GM10266 (cell line): ENCODE measurements around the gene TMEM163.

Source experiments
- DNase-seq: peaks from one replicate; pipeline ENCODE4 v3.0.0; 2012; ENCODE audit errors: extremely low spot score
- TF ChIP-seq, protein P1 (sequence below): IDR thresholded peaks from 2 replicates; pipeline ENCODE4 v1.5.1; 2012; ENCODE audit warnings: mild to moderate bottlenecking, low read depth; ENCODE audit not compliant: control insufficient read depth, insufficient read depth; ENCODE audit errors: missing control alignments

Gene TMEM163

DNA sequence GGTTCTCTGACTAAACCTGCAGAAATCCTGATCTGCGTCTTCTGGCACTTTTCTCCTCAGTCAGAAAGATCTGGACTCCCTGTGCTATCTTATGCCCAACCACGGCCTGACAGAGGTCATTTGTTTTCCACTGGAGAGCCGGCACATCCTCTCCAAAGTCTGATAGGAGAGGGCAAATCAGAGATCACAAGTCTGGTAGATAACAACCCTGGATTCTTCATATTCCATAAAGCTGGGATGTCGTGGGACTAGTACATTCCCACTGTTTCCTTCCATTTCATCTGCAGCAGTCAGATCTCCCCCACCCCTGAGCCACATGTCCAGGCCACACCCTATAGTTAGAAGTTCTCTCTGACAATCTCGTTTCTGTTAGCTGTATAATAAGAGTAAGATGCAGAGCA is 308.0 kb downstream of the TMEM163 start:
- DNase-seq = no peak
- TF ChIP-seq, protein P1, sequence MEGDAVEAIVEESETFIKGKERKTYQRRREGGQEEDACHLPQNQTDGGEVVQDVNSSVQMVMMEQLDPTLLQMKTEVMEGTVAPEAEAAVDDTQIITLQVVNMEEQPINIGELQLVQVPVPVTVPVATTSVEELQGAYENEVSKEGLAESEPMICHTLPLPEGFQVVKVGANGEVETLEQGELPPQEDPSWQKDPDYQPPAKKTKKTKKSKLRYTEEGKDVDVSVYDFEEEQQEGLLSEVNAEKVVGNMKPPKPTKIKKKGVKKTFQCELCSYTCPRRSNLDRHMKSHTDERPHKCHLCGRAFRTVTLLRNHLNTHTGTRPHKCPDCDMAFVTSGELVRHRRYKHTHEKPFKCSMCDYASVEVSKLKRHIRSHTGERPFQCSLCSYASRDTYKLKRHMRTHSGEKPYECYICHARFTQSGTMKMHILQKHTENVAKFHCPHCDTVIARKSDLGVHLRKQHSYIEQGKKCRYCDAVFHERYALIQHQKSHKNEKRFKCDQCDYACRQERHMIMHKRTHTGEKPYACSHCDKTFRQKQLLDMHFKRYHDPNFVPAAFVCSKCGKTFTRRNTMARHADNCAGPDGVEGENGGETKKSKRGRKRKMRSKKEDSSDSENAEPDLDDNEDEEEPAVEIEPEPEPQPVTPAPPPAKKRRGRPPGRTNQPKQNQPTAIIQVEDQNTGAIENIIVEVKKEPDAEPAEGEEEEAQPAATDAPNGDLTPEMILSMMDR = no peak

DNA sequence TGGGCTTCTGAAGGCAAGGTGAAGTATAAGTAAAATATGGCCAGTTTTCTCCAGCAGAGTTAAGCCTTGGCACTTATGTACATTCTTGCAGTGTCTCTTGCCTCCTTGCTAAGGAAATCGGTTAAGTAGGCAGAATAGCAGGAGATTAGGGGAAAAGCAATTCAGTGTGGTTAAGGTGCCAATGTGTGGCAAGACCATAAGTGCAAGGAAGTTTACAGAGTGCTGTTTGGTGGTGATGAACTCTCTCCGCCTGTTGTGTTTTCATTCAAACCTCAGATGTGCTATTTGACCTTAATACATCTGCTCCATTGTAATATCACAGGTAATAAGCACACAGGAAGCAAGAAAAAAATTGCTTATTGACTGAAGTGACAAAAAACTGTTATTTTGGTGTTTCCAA is 308.8 kb downstream of the TMEM163 start:
- TF ChIP-seq, protein P1 = no peak
- DNase-seq = no peak

DNA sequence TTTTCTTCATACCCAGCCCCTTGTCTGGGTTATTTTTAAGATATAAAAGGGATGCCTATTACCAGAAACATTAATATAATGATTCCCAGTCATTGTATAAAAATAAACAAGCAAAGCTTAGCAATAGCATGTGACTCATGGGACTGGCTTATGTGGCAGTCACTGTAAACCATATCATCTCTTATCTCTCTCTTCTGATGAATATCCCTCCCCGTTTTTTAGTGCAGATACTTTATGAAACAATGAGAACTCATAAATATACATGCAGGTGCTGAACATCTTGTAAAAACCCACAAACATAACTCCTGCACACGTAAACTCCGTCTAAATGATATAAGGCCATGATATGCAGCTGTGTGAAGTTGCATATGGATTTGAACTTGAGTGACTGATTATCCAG is 310.0 kb downstream of the TMEM163 start:
- DNase-seq = no peak

DNA sequence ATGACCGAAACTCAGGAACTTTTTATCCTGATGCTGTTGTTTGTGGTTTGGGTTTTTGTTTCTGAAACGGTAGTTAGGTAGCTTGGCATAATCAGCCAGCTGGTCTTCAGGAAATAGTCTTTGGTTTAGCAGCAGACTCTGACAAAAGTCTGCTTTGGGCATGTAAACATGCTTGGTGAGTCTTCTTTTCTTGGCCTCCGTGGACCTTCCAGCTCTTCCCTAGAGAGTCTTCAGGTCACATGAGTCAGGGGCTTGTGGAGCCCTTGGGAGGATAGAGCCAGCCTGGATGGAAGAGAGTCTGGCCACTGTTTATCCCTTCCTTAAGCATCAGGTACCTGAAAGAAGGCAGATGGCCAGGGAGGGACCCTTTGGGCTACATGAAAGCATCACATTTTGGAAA is 310.4 kb downstream of the TMEM163 start:
- TF ChIP-seq, protein P1 = no peak
- no peak for DNase-seq

More for the DNA sequence above, 310.0 kb downstream of the TMEM163 start:
- TF ChIP-seq, protein P1 = no peak

DNA sequence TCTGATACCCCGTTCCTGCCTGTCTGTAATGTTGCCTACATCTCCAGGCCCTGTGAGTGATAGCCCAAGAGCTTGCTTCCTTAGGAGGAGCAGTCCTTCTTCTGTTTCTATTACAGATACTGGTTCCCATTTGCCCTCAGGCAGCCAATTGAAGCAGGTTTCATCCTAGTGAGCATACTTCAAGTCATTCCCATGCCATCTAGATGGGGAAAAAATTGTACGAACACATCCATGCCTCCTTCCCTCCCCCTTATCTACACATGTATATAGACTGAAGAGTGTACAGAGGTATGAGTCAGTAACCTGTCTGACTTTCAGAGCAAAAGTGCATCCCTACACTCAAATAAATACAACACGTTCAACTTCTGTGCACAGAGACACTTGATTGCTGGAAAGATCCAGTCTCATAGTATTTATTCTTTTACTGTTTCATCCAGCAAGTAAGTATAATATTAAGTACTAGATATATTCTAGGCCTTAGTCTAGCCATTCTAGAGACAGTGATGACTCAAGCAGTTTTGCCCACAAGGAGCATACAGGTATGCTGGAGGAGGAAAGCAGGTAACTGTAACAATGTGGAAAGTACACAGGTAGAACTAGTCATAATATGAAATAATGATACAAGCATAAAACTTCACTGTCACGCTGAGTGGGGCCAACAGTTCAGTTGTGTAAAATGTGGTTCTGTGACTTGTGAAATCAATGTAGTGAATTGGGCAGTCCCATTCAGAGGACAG is 311.5 kb downstream of the TMEM163 start:
- TF ChIP-seq, protein P1 = no peak
- no peak for DNase-seq

DNA sequence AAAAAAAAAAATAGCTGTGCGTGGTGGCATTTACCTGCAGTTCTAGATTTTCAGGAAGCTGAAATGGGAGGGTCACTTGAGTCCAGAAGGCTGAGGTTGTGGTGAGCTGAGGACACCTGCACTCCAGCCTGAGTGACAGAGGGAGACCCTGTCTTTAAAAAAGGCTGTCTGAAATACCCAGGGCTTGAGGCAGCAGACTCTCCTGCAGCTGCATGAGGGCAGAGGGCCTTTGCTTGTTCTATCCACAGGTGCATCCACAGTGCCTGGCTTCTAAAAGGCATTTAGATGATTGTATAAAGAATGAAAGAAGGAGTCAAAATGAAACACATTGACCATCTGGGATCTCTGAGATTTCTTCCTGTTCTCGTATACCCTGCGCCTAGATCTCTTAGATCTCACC is 312.1 kb downstream of the TMEM163 start:
- no peak for DNase-seq
- TF ChIP-seq, protein P1 = no peak

DNA sequence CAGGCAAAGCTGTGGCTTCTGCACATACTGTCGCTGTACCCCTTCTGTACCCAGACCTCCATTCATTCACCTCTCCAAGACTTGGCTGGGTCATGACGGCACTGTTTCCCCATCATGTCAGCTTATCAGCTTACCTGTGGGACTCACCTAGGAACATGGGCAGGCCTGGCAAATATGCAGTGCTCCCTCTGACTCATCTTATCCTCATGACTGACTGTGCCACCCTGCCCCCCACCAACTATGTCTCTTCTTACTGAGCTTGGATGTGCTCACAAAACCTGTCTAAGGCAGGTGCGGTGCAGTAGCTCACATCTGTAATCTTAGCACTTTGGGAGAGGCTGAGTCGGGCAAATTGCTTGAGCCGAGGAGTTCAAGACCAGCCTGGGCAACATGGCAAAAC is 312.5 kb downstream of the TMEM163 start:
- TF ChIP-seq, protein P1 = no peak
- DNase-seq = no peak
